HEK293T (cell line): ENCODE measurements around the gene NEK6.

Experiments used
- BHLHE40 ChIP-seq: fragments of 450-650 bp; IDR thresholded peaks from 2 replicates; pipeline ENCODE4 v1.6.1; 2016; ENCODE audit warnings: mild to moderate bottlenecking, moderate library complexity, borderline replicate concordance
- L3MBTL2 ChIP-seq: fragments of 450-650 bp; conservative IDR thresholded peaks from 2 replicates; pipeline ENCODE4 v1.6.1; 2016; ENCODE audit warnings: mild to moderate bottlenecking
- SUZ12 ChIP-seq: fragments of 450-650 bp; IDR thresholded peaks from 2 replicates; pipeline ENCODE4 v1.6.1; 2016; ENCODE audit warnings: mild to moderate bottlenecking

DNA sequence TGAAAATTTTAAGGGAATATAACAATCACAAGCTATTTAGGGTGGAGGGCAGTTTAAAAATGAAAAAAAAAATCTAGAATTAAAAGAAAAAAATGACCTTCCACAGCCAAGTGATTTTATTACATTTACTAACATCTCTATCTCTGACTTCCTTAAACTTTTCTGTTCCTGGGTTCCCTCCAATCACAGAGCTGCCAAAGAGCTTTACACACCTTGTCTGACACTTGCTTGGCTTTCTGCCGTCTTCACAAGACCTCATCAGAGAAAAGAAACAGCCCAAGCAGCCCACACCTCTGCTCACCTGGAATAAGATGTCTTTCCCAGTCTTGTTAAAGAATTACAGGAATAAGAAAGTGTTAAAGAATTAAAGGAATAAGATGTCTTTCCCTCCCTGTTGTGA, 118.6 kb downstream of the NEK6 start:
- no peak for TF ChIP-seq L3MBTL2
- TF ChIP-seq SUZ12, result no peak
- no peak for TF ChIP-seq BHLHE40
